ENCODE measurements around the gene SCRN1.

The SCRN1 gene

GRCh38 chr7:29883462-29884398 lies 105.9 kb downstream of the SCRN1 start:
- H3K27ac Mint-ChIP-seq, result peak overlapping the region; percentile 17
- peaks cover 9% of the 10 kb centered on the region for H3K27me3 Mint-ChIP-seq
- peaks cover 19% of the 10 kb centered on the region for H3K4me1 Mint-ChIP-seq
- no peaks in the 10 kb centered on the region for H3K9me3 Mint-ChIP-seq
- H3K4me3 Mint-ChIP-seq, result peak overlapping the region; percentile 58
- no peaks in the 10 kb centered on the region for H3K36me3 Mint-ChIP-seq

GRCh38 chr7:29882481-29882880 lies 107.1 kb downstream of the SCRN1 start:
- H3K27ac Mint-ChIP-seq, result no peak overlapping the region
- peaks cover 19% of the 10 kb centered on the region for H3K4me1 Mint-ChIP-seq
- H3K4me3 Mint-ChIP-seq, result peak overlapping the region; percentile 58
- H3K27me3 Mint-ChIP-seq, result peaks cover 12% of the 10 kb centered on the region
- no peaks in the 10 kb centered on the region for H3K9me3 Mint-ChIP-seq
- H3K36me3 Mint-ChIP-seq, result no peaks in the 10 kb centered on the region

- Mint-ChIP-seq H3K4me3 (no peak overlapping the region), H3K27me3 (peaks cover 14% of the 10 kb centered on the region), H3K9me3 (no peaks in the 10 kb centered on the region), H3K36me3 (no peaks in the 10 kb centered on the region), H3K27ac (no peak overlapping the region), H3K4me1 (peaks cover 19% of the 10 kb centered on the region)
These were observed 107.9 kb downstream of the SCRN1 start for GRCh38 chr7:29881724-29882123.

- H3K9me3 Mint-ChIP-seq, result no peaks in the 10 kb centered on the region
- no peaks in the 10 kb centered on the region for H3K36me3 Mint-ChIP-seq
- H3K4me3 Mint-ChIP-seq, result no peak overlapping the region
- no peak overlapping the region for H3K27ac Mint-ChIP-seq
- H3K4me1 Mint-ChIP-seq, result peaks cover 12% of the 10 kb centered on the region
- peaks cover 16% of the 10 kb centered on the region for H3K27me3 Mint-ChIP-seq
These were observed 110.0 kb downstream of the SCRN1 start for GRCh38 chr7:29879609-29880008.

GRCh38 chr7:29878081-29878688 lies 111.4 kb downstream of the SCRN1 start:
- Mint-ChIP-seq H3K27me3 (peaks cover 17% of the 10 kb centered on the region), H3K4me1 (peaks cover 7% of the 10 kb centered on the region), H3K27ac (no peak overlapping the region), H3K4me3 (no peak overlapping the region), H3K36me3 (no peaks in the 10 kb centered on the region), H3K9me3 (no peaks in the 10 kb centered on the region)

GRCh38 chr7:29877196-29877595 lies 112.4 kb downstream of the SCRN1 start:
- no peak overlapping the region for H3K4me3 Mint-ChIP-seq
- H3K27me3 Mint-ChIP-seq, result peaks cover 12% of the 10 kb centered on the region
- H3K4me1 Mint-ChIP-seq, result no peaks in the 10 kb centered on the region
- H3K27ac Mint-ChIP-seq, result no peak overlapping the region
- H3K36me3 Mint-ChIP-seq, result no peaks in the 10 kb centered on the region
- no peaks in the 10 kb centered on the region for H3K9me3 Mint-ChIP-seq

GRCh38 chr7:29875741-29876140 lies 113.9 kb downstream of the SCRN1 start:
- Mint-ChIP-seq H3K9me3 (no peaks in the 10 kb centered on the region), H3K36me3 (no peaks in the 10 kb centered on the region), H3K27me3 (peaks cover 14% of the 10 kb centered on the region), H3K4me1 (no peaks in the 10 kb centered on the region), H3K27ac (no peak overlapping the region), H3K4me3 (no peak overlapping the region)

GRCh38 chr7:29873644-29874294 lies 115.8 kb downstream of the SCRN1 start:
- Mint-ChIP-seq H3K9me3 (no peaks in the 10 kb centered on the region), H3K27ac (no peak overlapping the region), H3K36me3 (no peaks in the 10 kb centered on the region), H3K4me1 (no peaks in the 10 kb centered on the region), H3K27me3 (peaks cover 16% of the 10 kb centered on the region), H3K4me3 (no peak overlapping the region)

- H3K27ac Mint-ChIP-seq, result no peak overlapping the region
- H3K4me1 Mint-ChIP-seq, result no peaks in the 10 kb centered on the region
- H3K36me3 Mint-ChIP-seq, result no peaks in the 10 kb centered on the region
- H3K9me3 Mint-ChIP-seq, result no peaks in the 10 kb centered on the region
- H3K27me3 Mint-ChIP-seq, result peaks cover 12% of the 10 kb centered on the region
- H3K4me3 Mint-ChIP-seq, result no peak overlapping the region
These were observed 117.7 kb downstream of the SCRN1 start for GRCh38 chr7:29871787-29872398.

All from activated naive CD4-positive, alpha-beta T cell treated with anti-CD3 and anti-CD28 coated beads, Interleukin-2, amount 50 U/mL, for 24 hours (primary cell).